ENCODE measurements around the gene DUT.

The DUT gene

GRCh38 chr15:48370460-48370859 lies 39.2 kb downstream of the DUT start:
- DNase-seq (ENCODE audit: low spot score) = no peak

DNA sequence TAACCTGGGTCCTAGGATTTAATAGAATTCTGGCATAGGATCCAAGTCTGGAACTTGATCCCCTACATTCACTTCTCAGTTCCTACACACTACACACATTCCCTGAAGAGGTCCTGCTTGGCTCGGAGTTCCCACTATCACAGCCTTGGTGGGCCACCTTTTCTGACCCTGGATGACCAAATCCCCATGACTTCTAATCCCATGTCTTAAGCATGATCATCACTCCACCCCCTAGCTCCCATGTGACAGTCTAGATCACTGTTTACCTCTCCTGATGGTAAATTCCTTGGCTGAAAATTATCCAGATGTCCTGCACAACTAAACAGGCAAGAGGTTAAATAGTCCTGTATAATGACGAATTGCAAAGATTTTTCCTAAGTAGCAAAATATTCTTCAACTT lies 40.3 kb downstream of the DUT start:
- no peak for DNase-seq (ENCODE audit: low spot score)

DNA sequence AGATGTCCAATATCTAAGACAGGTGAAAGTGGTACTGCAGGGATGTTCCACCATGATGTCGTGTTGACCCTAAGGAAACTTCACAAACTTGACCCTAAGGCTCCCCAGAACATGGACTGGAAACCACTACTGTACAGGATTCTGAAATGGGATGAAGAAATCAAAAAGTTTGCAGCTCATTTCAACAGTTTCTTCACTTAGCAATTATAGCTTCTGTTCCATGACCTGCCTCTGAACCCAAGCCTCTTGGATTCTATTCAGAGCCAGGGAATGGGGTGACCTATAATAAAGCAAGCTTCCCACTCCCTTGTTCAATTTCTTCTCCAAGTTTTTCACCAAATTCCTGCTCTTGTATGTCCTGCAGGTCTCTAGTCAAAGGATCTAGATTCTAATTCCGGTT lies 40.7 kb downstream of the DUT start:
- DNase-seq (ENCODE audit: low spot score) = no peak

DNA sequence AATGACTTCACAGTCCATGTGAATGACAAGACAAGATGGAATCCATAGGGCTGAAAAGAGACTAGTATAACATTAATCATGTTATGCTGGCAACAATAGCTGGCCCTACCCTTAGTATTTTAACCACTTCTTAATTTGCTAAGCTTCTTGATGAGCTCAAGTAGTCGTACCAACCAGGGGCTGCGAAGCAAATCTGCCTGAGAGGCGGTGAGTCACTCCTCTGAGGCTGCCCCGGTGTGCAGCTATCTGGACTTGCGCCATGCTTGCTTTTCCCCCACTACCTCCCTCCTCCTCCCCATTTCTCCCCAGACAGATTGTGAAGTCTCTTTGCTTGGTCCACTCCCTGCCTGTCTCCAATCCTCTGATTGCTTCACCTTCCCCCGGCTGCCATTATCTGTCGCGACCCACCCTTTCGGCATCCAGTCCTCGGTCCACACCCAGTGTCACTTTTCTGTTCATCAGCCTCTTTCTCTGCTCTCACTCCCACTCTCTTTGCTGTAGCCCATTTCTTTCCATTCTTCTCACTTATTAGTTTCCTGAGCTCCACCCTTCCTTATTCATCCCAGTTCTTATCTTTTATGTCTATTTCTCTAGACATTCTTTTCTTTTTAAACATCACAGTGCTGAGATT lies 42.7 kb downstream of the DUT start:
- DNase-seq (ENCODE audit: low spot score) = no peak

DNA sequence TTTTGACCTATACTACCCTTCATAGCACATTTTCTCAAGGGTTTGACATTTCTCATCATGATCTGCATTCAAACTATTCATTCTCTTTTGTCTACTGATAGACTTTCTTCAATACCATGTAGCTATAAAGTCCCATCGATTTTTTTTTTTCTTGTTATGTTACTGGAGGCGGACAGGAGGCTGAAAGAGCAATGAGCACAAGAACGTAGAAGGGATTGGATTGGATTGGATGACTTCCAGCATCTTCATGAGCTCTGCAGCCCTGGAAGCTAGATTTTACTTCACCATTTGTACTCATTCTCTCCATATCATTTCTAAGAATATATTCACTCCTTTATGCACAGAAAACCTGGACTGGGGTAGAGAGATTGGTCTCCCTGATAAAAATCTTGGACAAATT lies 43.2 kb downstream of the DUT start:
- DNase-seq (ENCODE audit: low spot score) = no peak

DNA sequence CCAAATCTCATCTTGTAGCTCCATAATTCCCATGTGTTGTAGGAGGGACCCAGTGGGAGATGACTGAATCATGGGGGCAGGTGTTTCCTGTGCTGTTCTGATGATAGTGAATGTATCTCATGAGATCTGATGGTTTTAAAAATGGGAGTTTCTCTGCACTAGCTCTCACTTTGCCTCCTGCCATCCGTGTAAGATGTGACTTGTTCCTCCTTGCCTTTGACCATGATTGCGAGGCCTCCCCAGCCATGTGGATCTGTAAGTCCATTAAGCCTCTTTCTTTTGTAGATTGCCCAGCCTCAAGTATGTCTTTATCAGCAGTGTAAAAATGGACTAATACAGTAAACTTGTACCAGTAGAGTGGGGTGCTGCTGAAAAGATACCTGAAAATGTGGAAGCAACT lies 44.5 kb downstream of the DUT start:
- DNase-seq (ENCODE audit: low spot score) = no peak

DNA sequence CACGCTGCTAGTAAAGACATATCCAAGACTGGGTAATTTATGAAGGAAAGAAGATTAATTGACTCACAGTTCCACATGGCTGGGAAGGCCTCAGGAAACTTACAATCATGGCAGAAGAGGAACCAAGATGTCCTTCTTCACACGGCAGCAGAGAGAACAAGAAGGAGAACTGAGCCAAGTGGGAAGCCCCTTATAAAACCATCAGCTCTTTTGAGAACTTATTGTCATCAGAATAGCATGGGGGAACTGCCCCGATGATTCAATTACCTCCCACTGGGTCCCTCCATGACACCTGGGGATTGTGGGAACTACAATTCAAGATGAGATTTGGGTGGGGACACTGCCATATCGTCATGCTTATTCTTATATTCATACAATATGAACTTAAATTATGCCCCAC lies 49.0 kb downstream of the DUT start:
- no peak for DNase-seq (ENCODE audit: low spot score)

- no peak for DNase-seq (ENCODE audit: low spot score)
Measured at GRCh38 chr15:48381861-48382260, 50.6 kb downstream of the DUT start.

DNA sequence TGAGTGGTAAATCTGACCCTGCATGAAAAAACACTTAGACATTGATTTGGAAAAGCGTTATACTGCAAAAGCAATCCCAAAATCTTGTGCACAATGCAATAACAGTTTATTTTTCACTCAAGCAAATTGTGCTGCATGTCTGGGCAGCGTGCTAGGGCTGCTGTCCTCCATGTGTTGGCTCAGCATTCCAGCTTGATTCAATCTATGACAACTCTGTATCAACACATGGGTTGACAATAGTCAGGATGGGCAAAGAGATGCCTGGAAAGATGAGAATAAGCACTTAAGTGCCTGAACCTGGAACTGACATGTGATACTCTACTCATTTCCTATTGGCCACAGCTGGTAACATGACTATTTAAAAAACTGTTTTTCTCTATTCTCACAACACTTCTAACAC lies 51.8 kb downstream of the DUT start:
- no peak for DNase-seq (ENCODE audit: low spot score)

GRCh38 chr15:48384616-48385015 lies 53.4 kb downstream of the DUT start:
- DNase-seq (ENCODE audit: low spot score) = no peak

- DNase-seq (ENCODE audit: low spot score) = no peak
Measured at GRCh38 chr15:48385031-48385830, 54.0 kb downstream of the DUT start.

- no peak for DNase-seq (ENCODE audit: low spot score)
Measured at GRCh38 chr15:48388016-48388851, 57.0 kb downstream of the DUT start.

- DNase-seq (ENCODE audit: low spot score) = no peak
Measured at GRCh38 chr15:48388910-48389309, 57.7 kb downstream of the DUT start.

DNA sequence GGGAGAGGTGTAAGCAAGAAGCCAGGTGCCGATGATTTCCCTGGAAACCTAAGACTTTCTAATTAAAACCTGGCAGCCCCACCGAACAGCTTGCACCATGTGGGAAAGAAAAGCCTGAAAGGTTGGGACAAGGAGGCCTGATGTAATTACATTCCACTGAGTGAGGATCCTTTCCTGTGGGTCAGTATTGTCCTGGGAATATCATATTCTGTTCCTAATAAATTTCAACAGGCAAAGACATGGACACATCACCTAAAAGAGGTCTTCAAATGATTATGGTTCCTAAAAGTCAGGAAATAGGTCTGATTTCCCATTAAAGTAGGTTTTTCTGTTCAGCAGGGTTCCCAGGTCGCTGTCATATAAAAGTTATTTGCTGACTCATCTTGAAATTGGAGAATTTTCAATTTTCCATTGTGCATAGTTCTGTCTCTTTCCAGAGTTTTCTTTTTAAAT lies 58.5 kb downstream of the DUT start:
- DNase-seq (ENCODE audit: low spot score) = no peak

DNA sequence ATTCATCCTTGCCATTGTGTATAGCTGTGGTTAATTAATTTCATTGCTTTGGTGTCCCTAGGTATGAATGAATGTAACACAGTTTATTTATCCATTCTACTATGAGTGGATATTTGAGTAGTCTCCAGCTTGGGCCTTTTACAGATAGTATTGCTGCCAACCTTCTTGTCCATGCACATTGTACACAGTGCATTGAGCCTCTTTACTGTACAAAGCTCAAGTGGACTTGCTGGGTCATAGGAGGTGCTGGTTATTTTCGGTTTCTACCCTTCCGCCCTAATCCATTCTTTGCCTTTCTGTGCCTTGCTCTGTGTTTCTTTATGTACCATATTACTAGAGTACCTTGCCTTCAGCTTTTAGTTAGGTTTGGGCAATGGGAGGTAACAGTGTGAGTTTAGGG lies 60.7 kb downstream of the DUT start:
- no peak for DNase-seq (ENCODE audit: low spot score)

- DNase-seq (ENCODE audit: low spot score) = no peak
Measured at GRCh38 chr15:48392356-48392755, 61.1 kb downstream of the DUT start.

Small RNA genes within 50 kb of the gene (small RNA-seq; reads per million reads assigned to genes)
- 0 reads per million in 2 experiments for gene RF00019

Measured in SK-N-DZ (cell line).